Right cardiac atrium (tissue), 5 donors: Measurements from ENCODE around the gene DENND1C. TPM values are rescaled to one million over a fixed set of nuclear protein-coding genes. Genes with fewer than 3 reads are reported as not detected.

ENCODE experiments used
- polyA plus RNA-seq: library from polyadenylated mRNA; stranded (reverse); fragments of 200-250 nt; gene quantifications from one replicate; pipeline ENCODE4 v1.2.3, GENCODE V29; 2013
- total RNA-seq, 4 donors: library from RNA; stranded (reverse); fragmentation: NEBNext Ultra II Directional; extraction: Animal tissue kit (Norgen Biotek cat#: 25700); gene quantifications; one replicate each; pipeline ENCODE4 v1.2.1, GENCODE V29; 2021
- donor health status: healthy with polysubstance abuse.
- donor health status: DM: no; HTN: yes; CAD: no.
- donor health status: DM: no; HTN: no; CAD: no.
- donor health status: DM: no; HTN: yes; CAD: no; lungs with severe emphysema.
- donor health status: DM: yes; HTN: yes; CAD: no.

Gene DENND1C
- total and polyA plus RNA-seq, 5 donors = 0.54 to 1.9 (median 0.91) TPM

Other genes starting within 250 kb of the DENND1C start
- gene MLLT1, start 201.8 kb downstream of the DENND1C start, total RNA-seq = 10 to 100 TPM; 62.5 to 67.3 (median 65.5) TPM
- 34.8 TPM for gene MLLT1, start 201.8 kb downstream of the DENND1C start, polyA plus RNA-seq
- not detected for gene ACER1, start 148.2 kb downstream of the DENND1C start, total RNA-seq
- gene ACER1, start 148.2 kb downstream of the DENND1C start, polyA plus RNA-seq = not detected
- gene CLPP, start 120.3 kb downstream of the DENND1C start, total RNA-seq = 10 to 100 TPM; 61.5 to 79.5 (median 68.6) TPM
- 73.0 TPM for gene CLPP, start 120.3 kb downstream of the DENND1C start, polyA plus RNA-seq
- gene ALKBH7, start 109.0 kb downstream of the DENND1C start, total RNA-seq = 100 to 1,000 TPM in 3 of 4 donors, 10 to 100 TPM in 1; 95.6 to 127 (median 119) TPM
- 99.0 TPM for gene ALKBH7, start 109.0 kb downstream of the DENND1C start, polyA plus RNA-seq
- 1 to 10 TPM in 2 of 4 donors, under 1 TPM in 2; 0.68 to 1.3 (median 0.99) TPM for gene PSPN, start 105.9 kb downstream of the DENND1C start, total RNA-seq
- 0.50 TPM for gene PSPN, start 105.9 kb downstream of the DENND1C start, polyA plus RNA-seq
- gene GTF2F1, start 88.6 kb downstream of the DENND1C start, total RNA-seq = 10 to 100 TPM; 30.8 to 39.8 (median 34.3) TPM
- 33.8 TPM for gene GTF2F1, start 88.6 kb downstream of the DENND1C start, polyA plus RNA-seq
- 100 to 1,000 TPM; 105 to 134 (median 112) TPM for gene KHSRP, start 57.0 kb downstream of the DENND1C start, total RNA-seq
- 84.8 TPM for gene KHSRP, start 57.0 kb downstream of the DENND1C start, polyA plus RNA-seq
- gene SLC25A41, start 48.0 kb downstream of the DENND1C start, total RNA-seq = under 1 TPM; 0.21 to 0.54 (median 0.29) TPM
- gene SLC25A41, start 48.0 kb downstream of the DENND1C start, polyA plus RNA-seq = 0.36 TPM
- gene SLC25A23, start 22.0 kb downstream of the DENND1C start, total RNA-seq = 10 to 100 TPM; 81.6 to 95.5 (median 89.7) TPM
- 59.6 TPM for gene SLC25A23, start 22.0 kb downstream of the DENND1C start, polyA plus RNA-seq
- not detected for gene CRB3, start 17.5 kb downstream of the DENND1C start, total RNA-seq
- 0.11 TPM for gene CRB3, start 17.5 kb downstream of the DENND1C start, polyA plus RNA-seq
- gene TUBB4A, start 20.5 kb upstream of the DENND1C start, total RNA-seq = 1 to 10 TPM in 3 of 4 donors, under 1 TPM in 1; 0.45 to 7.4 (median 2.7) TPM
- gene TUBB4A, start 20.5 kb upstream of the DENND1C start, polyA plus RNA-seq = 2.2 TPM
- gene TNFSF9, start 49.2 kb upstream of the DENND1C start, total RNA-seq = under 1 TPM; 0.17 to 0.91 (median 0.24) TPM
- gene TNFSF9, start 49.2 kb upstream of the DENND1C start, polyA plus RNA-seq = 0.14 TPM
- gene CD70, start 109.4 kb upstream of the DENND1C start, total RNA-seq = not detected
- not detected for gene CD70, start 109.4 kb upstream of the DENND1C start, polyA plus RNA-seq
- 1 to 10 TPM in 2 of 4 donors, under 1 TPM in 2; 0.08 to 1.1 (median 0.83) TPM for gene TNFSF14, start 188.4 kb upstream of the DENND1C start, total RNA-seq
- gene TNFSF14, start 188.4 kb upstream of the DENND1C start, polyA plus RNA-seq = 0.29 TPM
- 100 to 1,000 TPM; 136 to 537 (median 382) TPM for gene C3, start 238.9 kb upstream of the DENND1C start, total RNA-seq
- gene C3, start 238.9 kb upstream of the DENND1C start, polyA plus RNA-seq = 273 TPM